ENCODE measurements around the gene WT1.

Gene WT1

DNA sequence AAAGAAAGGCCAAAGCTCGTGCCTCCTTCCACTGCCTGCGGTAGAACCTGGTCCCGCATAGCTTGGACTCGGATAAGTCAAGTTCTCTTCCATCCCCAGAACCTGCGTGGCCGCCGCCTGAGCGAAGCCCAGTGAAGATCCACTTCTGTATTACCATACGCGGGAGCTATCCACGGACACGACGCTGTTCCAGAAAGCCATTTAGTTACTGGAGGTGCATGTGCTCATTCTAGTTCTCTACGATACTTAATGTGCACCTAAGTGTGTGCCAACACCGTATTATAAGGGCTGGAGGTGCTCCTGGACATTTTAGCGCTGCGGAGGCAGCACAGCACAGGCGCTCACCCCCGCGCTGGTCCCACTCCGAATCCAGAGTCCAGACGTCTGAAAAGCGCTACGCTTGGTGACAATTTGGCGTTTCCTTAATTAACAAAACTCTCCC lies 1.4 kb downstream of the WT1 start:
- TF ChIP-seq GATA2 (IDR thresholded peaks at IDR 0.05; ENCODE audit: low read depth, low read length): no peak
- TF ChIP-seq GATA3 (IDR thresholded peaks at IDR 0.05; ENCODE audit: low read depth, low read length): no peak

DNA sequence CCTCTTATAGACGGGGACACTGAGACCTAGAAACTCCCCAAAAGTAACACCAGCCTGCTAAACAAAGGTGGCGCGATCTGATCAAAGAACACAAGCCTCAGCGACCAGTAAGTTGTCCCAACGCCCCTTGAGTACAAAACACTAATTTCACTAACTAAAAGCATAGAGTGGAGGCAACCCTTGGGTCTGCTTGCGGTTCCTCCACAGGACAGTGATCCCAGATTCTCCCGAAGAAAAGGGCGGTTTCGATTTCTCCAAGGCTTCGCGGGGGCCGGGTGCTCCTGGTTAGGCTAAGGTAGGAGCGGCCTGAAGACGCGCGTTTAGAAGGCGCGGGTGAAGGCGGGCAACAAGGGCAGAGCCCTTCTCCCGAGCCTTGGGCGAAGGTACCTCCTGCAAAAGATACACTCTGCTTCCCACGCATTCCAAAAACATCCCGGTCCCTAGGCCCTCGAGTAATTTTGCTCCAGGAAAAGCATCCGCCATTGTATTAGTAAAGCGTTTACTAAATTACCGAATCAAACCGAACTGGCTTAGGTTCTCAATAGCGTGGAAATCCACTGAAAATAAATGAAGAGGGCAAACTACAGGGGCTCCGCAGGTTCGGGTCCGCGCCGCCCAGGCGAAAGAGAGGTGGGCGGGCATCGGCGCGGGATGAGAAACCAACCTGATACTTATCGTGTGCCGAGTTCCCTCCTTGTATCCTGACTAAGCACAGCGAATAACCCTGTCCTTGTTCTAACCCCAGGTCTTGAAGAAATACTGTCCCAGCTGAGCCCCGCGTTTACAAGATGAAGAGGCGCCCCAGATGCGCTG lies 2.0 kb downstream of the WT1 start:
- TF ChIP-seq GATA3 (IDR thresholded peaks at IDR 0.05; ENCODE audit: low read depth, low read length): no peak
- no peak for TF ChIP-seq GATA2 (IDR thresholded peaks at IDR 0.05; ENCODE audit: low read depth, low read length)

DNA sequence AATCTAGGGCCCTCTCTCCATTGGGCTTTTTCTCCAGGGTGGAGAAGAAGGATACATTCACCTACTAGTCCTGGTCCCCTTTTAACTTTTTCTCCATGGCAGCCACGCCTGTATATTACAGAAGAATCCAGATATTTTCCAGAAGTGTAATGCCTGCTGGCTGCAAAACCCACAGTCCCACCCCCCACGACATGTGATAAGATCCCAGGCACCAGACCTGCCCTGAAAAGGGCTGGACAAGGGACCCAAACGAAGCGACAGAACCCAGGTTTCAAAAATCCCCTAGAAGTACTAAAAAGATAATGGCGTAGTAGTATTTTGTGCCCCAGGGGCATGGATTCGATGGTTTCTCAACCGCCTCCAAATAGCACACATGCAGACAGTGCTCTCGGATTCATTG lies 2.8 kb downstream of the WT1 start:
- TF ChIP-seq GATA2 (IDR thresholded peaks at IDR 0.05; ENCODE audit: low read depth, low read length): no peak
- no peak for TF ChIP-seq GATA3 (IDR thresholded peaks at IDR 0.05; ENCODE audit: low read depth, low read length)

DNA sequence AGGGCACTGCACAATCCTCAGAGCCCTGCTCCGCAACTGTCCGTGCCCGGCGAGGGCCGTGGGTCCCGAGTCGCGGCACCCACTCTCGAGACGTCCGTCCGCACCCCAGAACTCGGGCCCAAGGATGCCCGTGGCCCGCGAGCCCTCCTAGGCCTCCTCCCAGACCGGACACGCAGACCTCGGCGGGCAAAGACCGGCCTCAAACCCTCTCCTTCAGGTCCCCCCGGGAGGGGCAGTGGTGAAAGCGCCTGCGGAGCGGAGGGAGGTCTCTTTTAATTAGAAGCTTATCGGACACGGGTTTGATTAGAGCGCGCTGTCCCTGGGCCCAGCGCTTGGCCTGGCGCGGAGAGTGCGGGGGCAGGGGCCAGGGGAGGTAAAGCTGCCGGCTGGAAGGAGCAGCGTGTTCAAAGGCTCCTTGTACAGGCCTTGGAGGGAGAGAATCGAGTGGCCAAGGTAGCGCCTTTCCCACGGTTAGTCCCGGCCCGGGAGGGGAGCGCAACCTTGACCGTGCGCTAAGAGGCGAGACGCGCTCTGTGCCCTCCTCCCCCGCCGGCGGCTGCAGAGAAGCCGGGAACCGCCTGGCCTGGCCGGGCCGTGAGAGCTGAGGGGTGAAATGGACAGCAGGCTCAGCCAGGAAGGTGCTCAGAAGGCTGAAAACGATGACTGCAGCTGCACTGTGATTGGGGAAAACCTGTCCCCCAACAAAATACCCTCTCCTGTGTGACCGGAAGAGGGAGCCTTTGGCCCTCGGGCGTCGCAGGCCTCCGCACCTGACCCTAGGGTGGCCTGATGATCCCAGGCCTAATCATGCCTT lies 4.6 kb downstream of the WT1 start:
- no peak for TF ChIP-seq GATA2 (IDR thresholded peaks at IDR 0.05; ENCODE audit: low read depth, low read length)
- no peak for TF ChIP-seq GATA3 (IDR thresholded peaks at IDR 0.05; ENCODE audit: low read depth, low read length)

DNA sequence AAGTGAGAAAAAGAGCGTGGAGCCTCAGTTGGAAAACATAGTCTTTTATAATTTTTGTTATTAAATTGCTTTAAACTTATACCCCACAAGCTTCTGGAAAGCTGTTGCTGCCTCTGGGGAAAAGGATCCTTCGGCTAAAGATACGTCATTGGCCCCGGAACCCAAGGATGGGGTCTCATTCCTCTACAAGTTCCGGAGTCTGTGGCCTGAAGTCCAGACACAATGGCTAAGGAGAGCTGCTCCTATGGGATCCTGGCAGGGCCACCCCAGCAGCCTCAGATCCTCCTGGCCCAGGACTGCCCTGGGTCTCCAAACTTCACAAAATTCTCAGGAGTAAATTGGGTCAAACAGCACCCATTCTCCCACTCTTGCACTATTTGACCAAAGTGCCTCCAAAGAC lies 5.9 kb downstream of the WT1 start:
- TF ChIP-seq GATA2 (IDR thresholded peaks at IDR 0.05; ENCODE audit: low read depth, low read length) (no peak), GATA3 (IDR thresholded peaks at IDR 0.05; ENCODE audit: low read depth, low read length) (no peak)

DNA sequence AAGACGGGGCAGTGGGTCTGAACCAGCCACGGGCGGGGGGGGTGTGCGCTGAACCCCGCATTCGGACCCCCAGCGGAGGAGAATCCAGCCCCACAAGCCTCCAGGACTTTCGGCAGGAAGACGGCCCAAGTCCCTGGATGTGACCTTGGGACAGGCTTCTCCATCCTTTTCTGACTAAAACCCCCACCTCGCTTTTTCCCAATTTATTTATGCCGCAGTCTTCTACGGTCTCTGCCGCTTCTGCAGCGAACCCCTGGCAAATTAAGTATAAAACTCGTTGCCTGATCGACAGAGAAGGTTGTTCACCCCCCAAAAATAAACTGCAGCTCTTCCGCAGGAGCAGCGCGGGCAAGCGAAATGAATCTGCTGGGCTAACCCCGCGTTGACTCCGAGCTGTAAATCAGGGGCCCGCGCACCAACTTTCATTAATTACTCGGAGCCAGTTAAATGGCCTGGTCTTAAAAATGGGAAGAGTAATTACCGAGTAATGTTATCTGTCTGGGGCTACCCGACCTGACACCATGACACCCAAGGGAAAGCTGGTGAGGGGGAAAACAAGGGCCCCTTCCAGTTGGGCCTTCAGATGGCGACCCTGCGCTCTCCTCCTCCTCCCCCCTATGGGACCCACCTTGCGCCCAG lies 6.6 kb downstream of the WT1 start:
- TF ChIP-seq GATA3 (IDR thresholded peaks at IDR 0.05; ENCODE audit: low read depth, low read length) (no peak), GATA2 (IDR thresholded peaks at IDR 0.05; ENCODE audit: low read depth, low read length) (no peak)

DNA sequence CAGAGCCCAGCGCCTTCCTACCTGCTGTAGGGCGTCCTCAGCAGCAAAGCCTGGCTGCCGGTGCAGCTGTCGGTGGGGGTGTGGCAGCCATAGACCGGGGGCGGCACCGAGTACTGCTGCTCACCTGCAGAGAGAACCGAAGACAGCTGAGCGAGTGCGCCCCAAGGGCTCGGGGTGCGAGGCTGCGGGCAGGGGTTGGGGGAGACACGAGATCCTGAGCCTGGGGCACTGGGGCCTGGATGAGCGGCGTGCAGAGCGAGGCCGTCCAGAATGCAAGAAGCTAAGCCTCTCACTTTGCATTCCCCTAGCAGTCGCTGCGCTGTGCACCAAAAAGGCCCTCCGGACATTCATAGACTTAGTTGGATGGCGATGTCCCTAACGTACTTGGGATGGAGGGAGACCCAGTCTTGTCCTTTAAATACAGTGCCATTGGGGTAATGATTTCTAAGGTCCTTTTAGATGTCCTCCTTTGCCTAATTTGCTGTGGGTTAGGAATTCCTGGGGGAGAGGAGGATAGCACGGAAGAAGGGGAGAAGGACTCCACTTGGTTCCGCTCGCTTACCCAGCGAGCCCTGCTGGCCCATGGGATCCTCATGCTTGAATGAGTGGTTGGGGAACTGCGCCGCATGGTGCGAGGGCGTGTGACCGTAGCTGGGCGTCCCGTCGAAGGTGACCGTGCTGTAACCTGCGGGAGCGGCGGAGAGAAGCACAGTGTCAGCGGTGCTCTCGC lies 7.2 kb downstream of the WT1 start:
- TF ChIP-seq GATA3 (IDR thresholded peaks at IDR 0.05; ENCODE audit: low read depth, low read length) (no peak), GATA2 (IDR thresholded peaks at IDR 0.05; ENCODE audit: low read depth, low read length) (no peak)

DNA sequence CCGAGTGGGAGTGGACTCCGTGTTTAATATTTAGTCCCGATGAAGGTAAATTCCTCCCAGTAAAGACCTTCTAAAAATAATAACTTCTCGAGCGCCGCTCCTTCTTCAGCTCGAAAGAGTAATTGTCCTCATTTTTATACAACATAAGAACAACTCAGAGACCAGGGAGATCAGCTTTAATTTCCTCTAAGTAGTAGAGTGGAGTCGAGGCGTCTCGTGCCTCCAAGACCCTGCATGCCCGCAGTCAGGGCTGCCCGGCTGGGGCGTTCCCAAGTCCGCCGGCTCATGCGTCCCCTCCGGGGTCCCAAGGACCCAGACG lies 7.8 kb downstream of the WT1 start:
- no peak for TF ChIP-seq GATA2 (IDR thresholded peaks at IDR 0.05; ENCODE audit: low read depth, low read length)
- TF ChIP-seq GATA3 (IDR thresholded peaks at IDR 0.05; ENCODE audit: low read depth, low read length): no peak

DNA sequence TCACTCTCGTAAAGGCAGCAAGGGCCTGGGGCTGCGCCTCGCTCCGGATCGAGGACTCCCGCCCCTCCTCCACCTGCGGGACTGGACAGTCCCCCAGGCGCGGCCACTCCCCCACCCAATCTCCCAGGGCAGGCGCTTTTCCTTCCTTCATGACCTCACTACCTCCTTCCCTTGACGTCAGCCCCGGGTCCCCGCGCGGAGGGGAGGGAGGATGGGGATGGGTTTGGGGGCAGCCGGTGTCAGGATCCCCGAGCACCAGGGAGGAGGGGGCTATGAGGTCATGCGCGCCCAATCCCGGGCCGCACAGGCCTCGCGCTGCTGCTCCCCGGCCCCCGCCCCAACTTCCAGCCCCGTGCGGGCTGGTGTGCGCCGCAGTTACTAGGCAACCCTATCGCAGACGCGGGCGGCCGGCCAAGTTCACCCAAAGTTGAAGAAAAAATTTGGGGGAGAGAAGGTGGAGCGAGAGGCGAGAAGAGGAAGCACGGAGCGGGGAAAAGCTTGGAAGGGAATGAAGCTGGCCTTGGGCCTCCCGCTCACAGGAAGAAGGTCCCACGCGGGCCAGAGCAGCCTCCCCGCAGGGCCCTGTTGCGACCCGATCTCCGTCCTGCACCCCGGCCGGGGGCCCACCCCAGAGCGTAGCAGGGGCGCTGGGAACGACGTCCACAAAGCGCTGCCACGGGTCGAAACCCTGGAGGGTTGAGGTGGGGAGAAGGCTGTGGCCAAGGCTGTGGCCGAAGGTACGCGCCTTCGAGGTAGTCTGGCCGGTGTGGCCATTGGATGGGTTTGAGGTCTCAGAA lies 8.3 kb downstream of the WT1 start:
- TF ChIP-seq GATA2 (IDR thresholded peaks at IDR 0.05; ENCODE audit: low read depth, low read length) (no peak), GATA3 (IDR thresholded peaks at IDR 0.05; ENCODE audit: low read depth, low read length) (no peak)

DNA sequence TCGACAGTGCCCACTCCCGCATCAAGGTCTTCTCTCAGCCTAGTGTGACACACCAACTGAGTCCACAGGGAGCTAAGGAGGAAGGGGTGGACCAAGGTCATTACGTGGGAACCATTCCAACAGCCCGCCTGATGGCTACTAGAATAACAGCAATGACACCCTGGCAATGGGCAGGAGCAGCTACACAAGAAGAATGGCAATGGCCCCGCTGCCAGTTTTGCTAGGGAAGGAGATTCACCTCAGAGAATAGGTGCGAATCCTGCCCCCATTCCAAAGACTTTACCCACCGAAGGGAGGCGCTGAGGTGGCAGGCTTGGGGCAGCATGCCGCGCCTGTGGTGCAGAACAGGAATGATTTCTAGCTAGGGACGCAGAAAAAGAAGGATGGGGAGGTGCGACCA lies 9.1 kb downstream of the WT1 start:
- TF ChIP-seq GATA3 (IDR thresholded peaks at IDR 0.05; ENCODE audit: low read depth, low read length) (no peak), GATA2 (IDR thresholded peaks at IDR 0.05; ENCODE audit: low read depth, low read length) (no peak)

DNA sequence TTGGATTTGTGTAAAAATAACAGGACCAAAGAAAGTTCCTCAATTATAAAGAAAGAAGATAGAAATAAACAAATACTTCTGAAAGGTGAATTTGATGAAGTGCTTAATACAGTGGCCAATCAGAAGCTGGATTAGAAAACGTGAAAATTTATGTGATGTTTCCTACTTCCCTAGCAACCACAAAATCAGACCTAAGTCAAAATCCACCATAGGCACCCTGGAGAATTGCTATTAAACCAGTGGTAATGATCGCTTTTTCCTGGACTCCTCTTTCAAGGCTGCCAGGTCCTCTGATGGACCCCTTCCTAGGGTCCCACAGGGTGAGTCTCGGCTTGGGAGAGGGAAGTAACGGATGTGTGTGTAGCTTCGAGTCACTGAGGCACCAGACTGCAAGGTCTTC lies 9.6 kb downstream of the WT1 start:
- TF ChIP-seq GATA3 (IDR thresholded peaks at IDR 0.05; ENCODE audit: low read depth, low read length) (no peak), GATA2 (IDR thresholded peaks at IDR 0.05; ENCODE audit: low read depth, low read length) (no peak)

DNA sequence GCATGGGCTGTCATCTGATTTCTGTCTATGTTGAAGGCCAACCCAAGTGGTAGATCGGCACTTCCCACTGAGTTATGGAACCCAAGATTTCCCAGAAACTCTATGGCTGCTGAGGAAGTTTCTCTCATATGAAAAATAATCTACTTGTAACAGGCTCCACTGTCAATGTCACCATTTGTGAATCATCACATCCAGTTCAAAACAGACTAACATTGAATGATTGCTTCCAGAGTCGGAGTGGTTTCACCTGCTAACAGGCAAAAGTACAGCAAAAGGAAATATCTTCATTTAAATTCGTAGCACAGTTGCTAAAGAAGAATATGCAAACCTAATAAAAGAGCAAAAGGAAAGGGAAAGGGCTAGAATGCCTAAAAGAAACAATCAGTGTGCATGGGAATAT lies 12.8 kb downstream of the WT1 start:
- TF ChIP-seq GATA3 (IDR thresholded peaks at IDR 0.05; ENCODE audit: low read depth, low read length): no peak
- no peak for TF ChIP-seq GATA2 (IDR thresholded peaks at IDR 0.05; ENCODE audit: low read depth, low read length)

DNA sequence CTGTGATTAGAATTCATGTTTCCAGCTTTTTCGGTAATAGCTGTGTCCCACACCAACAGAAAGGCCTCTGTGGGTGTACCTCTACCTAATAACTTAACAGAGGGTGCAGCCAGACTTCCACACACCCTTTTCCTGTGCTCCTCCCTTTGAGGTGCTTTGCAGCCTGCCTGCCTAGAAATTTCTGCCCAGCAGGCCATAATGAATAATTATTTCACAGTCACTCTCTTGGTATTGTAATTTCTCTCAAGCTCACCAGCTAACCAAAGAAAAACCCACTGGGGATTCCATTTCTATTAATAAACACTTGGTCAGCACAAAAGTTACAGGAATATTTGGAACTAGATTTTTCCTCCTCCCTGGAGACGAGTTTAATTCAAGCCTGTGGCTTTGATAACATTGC lies 13.3 kb downstream of the WT1 start:
- no peak for TF ChIP-seq GATA2 (IDR thresholded peaks at IDR 0.05; ENCODE audit: low read depth, low read length)

All from SH-SY5Y (cell line).